ENCODE data around the gene BBS9.

BBS9 gene

DNA sequence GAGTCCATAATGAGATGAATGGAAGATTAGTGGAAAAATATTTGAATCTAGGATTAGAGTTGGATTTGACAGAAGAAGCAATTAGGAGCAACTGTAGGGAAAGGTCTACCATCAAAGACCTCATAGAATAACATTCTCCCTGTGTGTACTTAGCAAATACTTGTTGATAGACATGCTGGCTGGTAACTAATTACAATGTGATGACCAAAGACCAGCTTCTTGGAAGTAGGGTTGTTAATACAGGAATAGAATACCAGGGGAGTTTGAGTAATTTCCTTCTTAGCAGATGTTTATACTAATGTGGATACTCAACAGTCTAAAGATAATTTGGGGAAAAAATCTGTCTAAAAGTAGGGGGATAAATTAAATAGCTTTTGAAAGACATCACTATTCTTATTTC, 418.5 kb downstream of the BBS9 start:
- Histone ChIP-seq H3K9me3 (ENCODE audit: insufficient read depth, low read length) (no peaks in the 10 kb centered on the region), H3K9ac (ENCODE audit: low read length) (no peak overlapping the region), H4K20me1 (ENCODE audit: low read depth, low read length) (no peaks in the 10 kb centered on the region), H3K4me3 (ENCODE audit: insufficient read depth, low read length, poor library complexity, severe bottlenecking) (no peak overlapping the region), H2AFZ (ENCODE audit: low read depth, low read length, severe bottlenecking) (no peak overlapping the region), H3K9me2 (replicated peaks; ENCODE audit: insufficient read depth, low read length) (no peaks in the 10 kb centered on the region), H3K27me3 (ENCODE audit: low read length) (no peaks in the 10 kb centered on the region), H3F3A (ENCODE audit: insufficient read depth) (no peaks in the 10 kb centered on the region), H3K36me3 (ENCODE audit: low read length) (no peaks in the 10 kb centered on the region), H3K4me2 (ENCODE audit: low read depth, low read length, poor library complexity, severe bottlenecking) (no peak overlapping the region), H3K79me2 (ENCODE audit: insufficient read depth, low read length) (no peaks in the 10 kb centered on the region), H3K27ac (ENCODE audit: low read depth, low read length) (no peak overlapping the region)
- TF ChIP-seq, protein P1, sequence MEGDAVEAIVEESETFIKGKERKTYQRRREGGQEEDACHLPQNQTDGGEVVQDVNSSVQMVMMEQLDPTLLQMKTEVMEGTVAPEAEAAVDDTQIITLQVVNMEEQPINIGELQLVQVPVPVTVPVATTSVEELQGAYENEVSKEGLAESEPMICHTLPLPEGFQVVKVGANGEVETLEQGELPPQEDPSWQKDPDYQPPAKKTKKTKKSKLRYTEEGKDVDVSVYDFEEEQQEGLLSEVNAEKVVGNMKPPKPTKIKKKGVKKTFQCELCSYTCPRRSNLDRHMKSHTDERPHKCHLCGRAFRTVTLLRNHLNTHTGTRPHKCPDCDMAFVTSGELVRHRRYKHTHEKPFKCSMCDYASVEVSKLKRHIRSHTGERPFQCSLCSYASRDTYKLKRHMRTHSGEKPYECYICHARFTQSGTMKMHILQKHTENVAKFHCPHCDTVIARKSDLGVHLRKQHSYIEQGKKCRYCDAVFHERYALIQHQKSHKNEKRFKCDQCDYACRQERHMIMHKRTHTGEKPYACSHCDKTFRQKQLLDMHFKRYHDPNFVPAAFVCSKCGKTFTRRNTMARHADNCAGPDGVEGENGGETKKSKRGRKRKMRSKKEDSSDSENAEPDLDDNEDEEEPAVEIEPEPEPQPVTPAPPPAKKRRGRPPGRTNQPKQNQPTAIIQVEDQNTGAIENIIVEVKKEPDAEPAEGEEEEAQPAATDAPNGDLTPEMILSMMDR (IDR thresholded peaks at IDR 0.05; ENCODE audit: insufficient read depth, low read length, poor library complexity, severe bottlenecking) = no peak
- TF ChIP-seq EZH2phosphoT487 (conservative IDR thresholded peaks at IDR 0.05; ENCODE audit: low read length) = no peak

DNA sequence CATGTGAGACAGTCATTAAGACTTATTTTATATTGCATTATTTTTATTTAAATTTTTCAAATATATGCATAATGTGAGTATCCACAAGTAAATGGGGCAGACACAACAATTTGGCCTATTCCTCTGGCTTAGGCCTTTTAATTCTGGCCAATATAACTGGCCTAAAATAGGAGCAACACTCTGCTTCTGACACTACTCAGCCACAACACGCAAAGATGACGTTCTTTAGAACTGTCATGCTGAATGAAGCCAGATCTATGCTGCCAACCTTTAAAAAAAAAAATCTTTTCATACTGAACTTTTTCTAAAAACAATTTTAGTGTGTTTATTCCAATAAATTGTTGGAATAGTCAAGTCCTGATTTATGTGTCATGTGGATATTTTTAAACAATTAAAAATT, 421.0 kb downstream of the BBS9 start:
- Histone ChIP-seq H3K79me2 (ENCODE audit: insufficient read depth, low read length) (no peaks in the 10 kb centered on the region), H3K9ac (ENCODE audit: low read length) (no peak overlapping the region), H4K20me1 (ENCODE audit: low read depth, low read length) (no peaks in the 10 kb centered on the region), H3K36me3 (ENCODE audit: low read length) (no peaks in the 10 kb centered on the region), H2AFZ (ENCODE audit: low read depth, low read length, severe bottlenecking) (no peak overlapping the region), H3K4me2 (ENCODE audit: low read depth, low read length, poor library complexity, severe bottlenecking) (no peak overlapping the region), H3K9me3 (ENCODE audit: insufficient read depth, low read length) (no peaks in the 10 kb centered on the region), H3K27me3 (ENCODE audit: low read length) (no peaks in the 10 kb centered on the region), H3K4me3 (ENCODE audit: insufficient read depth, low read length, poor library complexity, severe bottlenecking) (no peak overlapping the region), H3K9me2 (replicated peaks; ENCODE audit: insufficient read depth, low read length) (no peaks in the 10 kb centered on the region), H3F3A (ENCODE audit: insufficient read depth) (no peaks in the 10 kb centered on the region), H3K27ac (ENCODE audit: low read depth, low read length) (no peak overlapping the region)
- no peak for TF ChIP-seq EZH2phosphoT487 (conservative IDR thresholded peaks at IDR 0.05; ENCODE audit: low read length)
- TF ChIP-seq, protein P1 (IDR thresholded peaks at IDR 0.05; ENCODE audit: insufficient read depth, low read length, poor library complexity, severe bottlenecking) = no peak

DNA sequence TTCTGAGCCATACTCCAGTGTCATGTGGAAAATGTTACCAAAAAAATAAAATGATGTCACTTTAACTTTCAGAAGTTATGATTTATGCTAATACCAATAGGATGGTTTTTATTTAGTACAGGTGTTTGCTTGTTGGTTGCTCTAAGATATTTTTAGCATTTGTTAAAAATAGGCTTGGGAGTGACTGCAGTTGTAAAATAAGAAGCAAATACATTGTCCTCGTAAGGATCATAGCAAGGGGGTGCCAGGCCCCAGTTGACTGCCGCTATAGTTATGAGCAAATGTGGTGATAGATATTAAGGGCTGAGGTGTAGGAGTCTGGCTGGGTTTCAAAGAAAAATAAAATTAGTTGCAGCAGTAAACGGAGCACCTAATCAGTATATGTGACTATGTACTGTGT, 421.6 kb downstream of the BBS9 start:
- no peak overlapping the region for H3K9ac ChIP-seq (ENCODE audit: low read length)
- H3K27ac ChIP-seq (ENCODE audit: low read depth, low read length) = no peak overlapping the region
- H3K4me3 ChIP-seq (ENCODE audit: insufficient read depth, low read length, poor library complexity, severe bottlenecking) = no peak overlapping the region
- H2AFZ ChIP-seq (ENCODE audit: low read depth, low read length, severe bottlenecking) = no peak overlapping the region
- H3K9me2 ChIP-seq (replicated peaks; ENCODE audit: insufficient read depth, low read length) = no peaks in the 10 kb centered on the region
- no peaks in the 10 kb centered on the region for H3K9me3 ChIP-seq (ENCODE audit: insufficient read depth, low read length)
- H3F3A ChIP-seq (ENCODE audit: insufficient read depth) = no peaks in the 10 kb centered on the region
- no peaks in the 10 kb centered on the region for H3K79me2 ChIP-seq (ENCODE audit: insufficient read depth, low read length)
- TF ChIP-seq, protein P1 (IDR thresholded peaks at IDR 0.05; ENCODE audit: insufficient read depth, low read length, poor library complexity, severe bottlenecking) = no peak
- TF ChIP-seq EZH2phosphoT487 (conservative IDR thresholded peaks at IDR 0.05; ENCODE audit: low read length) = no peak
- H3K4me2 ChIP-seq (ENCODE audit: low read depth, low read length, poor library complexity, severe bottlenecking) = no peak overlapping the region
- no peaks in the 10 kb centered on the region for H3K36me3 ChIP-seq (ENCODE audit: low read length)
- H4K20me1 ChIP-seq (ENCODE audit: low read depth, low read length) = no peaks in the 10 kb centered on the region
- no peaks in the 10 kb centered on the region for H3K27me3 ChIP-seq (ENCODE audit: low read length)

Measured in SU-DHL-6 (cell line).